GM18505 (cell line): ENCODE results near the gene KCNC1.

ENCODE experiments used
- ATAC-seq: cut with Tn5 transposase; IDR thresholded peaks from one replicate; pipeline ENCODE4 v1.9.1; 2021; ENCODE audit not compliant: unreplicated experiment
- POLR2A ChIP-seq: IDR thresholded peaks from 4 replicates; pipeline ENCODE4 v1.6.1; 2011; ENCODE audit warnings: borderline replicate concordance; ENCODE audit not compliant: insufficient read depth, insufficient read length; ENCODE audit errors: extremely low read depth

Gene KCNC1

DNA sequence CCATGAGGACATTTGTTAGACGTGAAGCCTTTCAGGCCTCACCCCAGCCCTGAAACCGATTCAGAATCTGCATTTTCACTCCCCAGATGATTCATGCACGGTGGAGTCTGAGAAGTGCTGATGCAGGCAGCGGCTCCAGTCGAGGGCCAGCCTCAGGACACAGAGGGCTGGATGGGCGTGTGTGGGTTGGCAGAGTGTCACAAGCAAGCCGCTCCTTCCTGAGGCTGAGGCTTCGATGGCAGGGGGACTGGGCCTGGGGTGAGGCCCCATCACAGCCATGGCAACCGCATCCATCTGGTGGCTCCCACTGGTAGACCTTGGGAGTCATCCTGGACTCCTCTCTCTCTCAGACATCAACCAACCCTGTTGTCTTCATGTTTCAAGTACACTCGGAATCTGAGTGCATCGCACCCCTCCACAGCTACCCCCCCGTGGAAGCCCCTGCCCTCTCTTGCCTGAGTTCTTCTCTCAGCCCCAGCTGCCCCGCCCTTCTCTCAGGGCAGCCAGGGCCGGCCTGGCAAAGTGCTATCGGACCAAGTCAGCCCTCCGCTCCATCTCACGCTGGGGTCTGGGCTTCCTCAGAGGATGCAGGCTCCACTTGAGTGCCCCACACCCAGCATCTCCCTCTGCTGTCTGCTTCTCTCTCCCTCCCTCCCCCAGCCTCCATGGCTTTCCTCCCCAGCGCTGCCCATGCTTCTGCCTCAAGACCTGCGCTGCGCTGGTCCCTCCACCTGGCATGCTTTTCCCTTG is 10.6 kb downstream of the KCNC1 start:
- TF ChIP-seq POLR2A: no peak
- no peak for ATAC-seq

DNA sequence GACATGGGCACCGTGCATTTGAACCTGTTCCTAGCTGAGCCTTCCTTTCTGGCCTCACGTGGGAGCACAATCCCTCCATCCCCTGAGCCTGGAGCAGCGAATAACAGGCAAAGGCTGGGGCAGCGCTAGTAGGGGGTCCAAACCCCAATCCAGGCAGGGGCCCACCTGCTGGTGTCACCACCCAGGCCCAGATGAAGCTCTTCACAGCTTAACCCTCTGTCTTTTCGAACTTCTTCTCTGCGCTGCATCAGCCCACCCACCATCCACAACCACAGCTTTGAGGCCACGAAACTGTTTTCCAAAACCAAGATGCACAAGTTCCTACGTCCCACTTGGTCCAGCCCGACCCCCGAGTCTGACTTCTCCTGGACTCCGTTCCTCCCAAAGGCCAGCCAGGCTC is 11.5 kb downstream of the KCNC1 start:
- no peak for TF ChIP-seq POLR2A
- no peak for ATAC-seq

DNA sequence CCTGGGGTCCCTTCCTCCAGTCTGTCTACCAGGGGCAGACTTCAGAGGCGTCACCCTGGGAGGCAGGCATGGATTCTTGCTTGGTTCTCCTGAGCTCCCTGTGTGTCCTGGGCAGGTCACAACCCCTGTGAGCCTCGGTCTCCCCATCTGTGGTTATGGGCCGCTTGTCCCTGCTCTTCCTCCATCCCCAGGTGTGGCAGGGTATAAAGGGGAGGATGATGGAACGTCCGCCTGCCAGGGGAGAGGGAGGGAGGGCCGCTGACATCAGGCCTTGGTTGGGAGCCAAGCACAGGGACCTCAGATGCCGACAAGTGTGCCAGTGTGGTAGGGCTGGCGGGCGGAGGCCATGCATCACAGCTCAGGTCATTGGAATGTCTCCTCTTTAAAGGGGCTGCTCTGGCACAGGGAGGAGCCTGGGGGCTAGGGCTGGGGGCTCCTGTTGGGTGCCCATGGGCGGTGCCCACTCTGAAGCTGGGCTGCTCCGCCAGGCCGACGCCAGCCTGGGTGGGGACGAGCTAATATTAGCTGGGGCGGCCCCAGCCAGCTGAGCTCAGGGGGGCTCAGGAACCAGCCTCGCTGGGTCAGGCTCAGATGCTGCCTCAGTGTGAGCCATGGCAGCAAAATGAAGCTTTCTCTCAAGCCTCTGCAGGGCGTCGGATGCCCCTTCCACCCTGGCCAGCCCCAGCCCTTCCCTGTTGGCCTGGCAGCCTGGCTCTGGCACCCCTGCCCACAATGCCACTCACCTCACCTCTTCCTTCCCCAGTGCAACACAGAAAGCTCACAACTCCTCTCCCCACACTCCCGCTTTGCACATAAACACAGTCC is 12.8 kb downstream of the KCNC1 start:
- no peak for ATAC-seq
- TF ChIP-seq POLR2A: no peak

- no peak for TF ChIP-seq POLR2A
- ATAC-seq: no peak
These were observed 13.5 kb downstream of the KCNC1 start for GRCh38 chr11:17748044-17748443.

DNA sequence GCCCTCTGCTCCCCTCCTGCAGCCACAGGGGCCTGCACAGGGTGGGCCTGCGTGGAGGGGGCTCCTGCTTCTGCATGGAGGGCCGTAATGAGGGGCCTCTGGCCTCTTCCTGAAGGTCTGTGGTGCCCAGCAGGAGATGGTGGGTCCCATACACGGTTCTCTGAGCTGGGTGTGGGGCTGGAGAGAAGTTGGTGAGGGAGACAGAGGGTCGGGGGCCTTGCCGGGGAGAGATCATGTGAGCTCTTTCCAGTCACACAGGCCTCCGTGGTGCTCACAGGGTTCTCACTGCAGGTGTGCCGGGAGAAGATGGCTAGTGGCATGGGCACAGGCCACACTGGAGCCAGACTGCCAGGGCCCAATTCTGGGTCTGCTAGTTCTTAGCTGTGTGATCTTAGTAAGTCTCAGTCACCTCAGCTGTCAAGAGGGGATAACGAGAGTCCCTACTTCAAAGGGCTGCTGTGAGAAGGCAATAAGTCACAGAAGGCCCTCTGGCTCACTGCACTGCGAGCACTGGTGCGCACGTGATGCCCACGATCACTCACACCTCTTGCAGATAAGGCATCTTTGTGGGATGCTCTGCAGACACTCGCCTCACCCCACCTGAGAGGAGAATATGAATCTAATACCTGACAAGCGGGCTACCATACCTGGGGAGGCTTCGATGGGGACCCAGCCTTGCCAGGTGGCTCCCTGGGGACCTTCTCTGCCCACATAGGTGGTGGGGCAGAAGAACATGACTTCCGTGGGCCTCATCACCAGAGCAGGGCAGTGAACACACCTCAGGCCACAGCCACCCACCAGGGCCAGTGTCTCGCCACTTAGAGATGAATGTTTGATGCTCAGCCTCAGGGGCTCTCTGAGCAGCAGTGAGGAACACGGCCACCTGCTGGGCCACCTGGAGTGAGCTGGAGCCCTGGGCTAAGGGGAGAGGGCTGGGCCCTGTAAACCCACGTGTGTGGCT is 14.5 kb downstream of the KCNC1 start:
- TF ChIP-seq POLR2A: no peak
- no peak for ATAC-seq

DNA sequence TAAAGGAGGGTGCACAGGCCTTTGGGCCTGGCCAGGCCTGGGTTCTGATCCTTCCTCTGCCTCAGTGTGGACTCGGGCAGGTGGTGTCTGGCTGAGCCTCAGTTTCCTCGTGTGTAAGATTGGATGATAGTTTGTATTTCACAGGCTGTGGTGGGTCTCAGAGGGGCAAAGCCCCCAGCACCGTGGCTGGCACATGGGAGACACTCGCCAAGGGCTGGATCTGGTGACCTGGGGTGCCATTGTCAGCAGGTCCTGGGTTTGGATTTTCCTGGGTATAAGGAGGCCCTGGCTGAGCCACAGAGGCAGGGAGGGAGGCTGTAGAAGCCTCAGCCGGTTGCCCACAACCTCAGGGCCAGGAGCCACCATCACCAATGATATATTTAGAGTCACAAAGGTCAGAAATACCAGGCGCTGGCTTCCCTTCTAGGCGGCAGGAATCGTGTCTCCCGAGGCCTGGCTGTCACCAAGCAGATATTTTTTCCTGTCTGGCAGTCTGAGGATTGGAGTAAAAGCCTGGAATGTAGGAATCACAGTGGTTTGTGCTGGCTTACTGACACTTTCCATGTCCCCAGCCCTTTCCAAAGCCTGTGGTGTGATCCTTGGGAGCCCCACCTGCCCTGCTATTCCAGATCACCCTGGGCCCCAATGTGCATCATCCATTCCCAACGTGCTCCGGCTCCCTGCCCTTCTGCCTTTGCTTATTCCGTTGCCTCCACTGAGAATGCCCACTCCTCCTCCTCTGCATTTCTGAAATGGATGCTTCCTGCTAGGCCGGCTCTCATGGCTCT is 15.6 kb downstream of the KCNC1 start:
- no peak for ATAC-seq
- TF ChIP-seq POLR2A: no peak

DNA sequence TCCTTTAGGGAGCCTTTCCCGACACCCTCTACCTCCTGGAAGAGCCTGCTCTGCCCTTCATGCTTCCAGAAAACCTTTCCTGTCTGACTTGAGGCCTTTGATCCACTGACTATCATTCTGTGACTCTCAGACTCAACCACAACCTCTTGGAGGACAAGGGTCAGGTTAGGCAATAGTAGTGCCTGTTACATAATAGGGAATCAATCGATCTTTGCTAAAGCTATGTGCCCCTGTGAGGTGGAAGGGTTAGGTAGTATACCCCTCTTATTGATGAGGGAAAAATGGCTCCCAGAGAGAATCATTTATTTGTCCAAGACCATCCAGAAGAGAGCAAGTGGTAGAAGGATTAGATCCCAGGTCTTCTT is 16.2 kb downstream of the KCNC1 start:
- no peak for TF ChIP-seq POLR2A
- ATAC-seq: no peak

- no peak for ATAC-seq
- no peak for TF ChIP-seq POLR2A
These were observed 17.0 kb downstream of the KCNC1 start for GRCh38 chr11:17751558-17751957.

- ATAC-seq: no peak
These were observed 17.6 kb downstream of the KCNC1 start for GRCh38 chr11:17752144-17752543.

DNA sequence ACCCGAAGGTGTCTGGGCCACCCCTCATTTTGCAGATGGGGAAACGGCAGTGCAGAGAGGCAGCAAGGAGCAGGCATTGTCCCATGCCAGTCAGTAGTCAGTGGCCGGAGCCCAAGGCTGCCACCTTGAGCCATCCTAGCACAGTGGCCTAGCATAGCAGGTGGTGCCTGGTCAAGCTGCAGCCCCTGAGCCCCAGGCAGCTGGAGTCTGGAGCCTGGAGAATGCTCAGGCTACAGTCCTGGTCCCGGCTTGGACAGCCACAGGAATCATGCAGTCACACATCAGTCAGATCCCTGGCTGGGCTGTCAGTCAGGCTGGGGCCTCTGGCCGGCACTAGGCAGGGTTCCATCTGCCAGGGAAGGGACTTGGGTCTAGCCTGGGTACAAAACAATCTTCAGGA is 18.6 kb downstream of the KCNC1 start:
- no peak for TF ChIP-seq POLR2A
- no peak for ATAC-seq

More at GRCh38 chr11:17752144-17752543, 17.6 kb downstream of the KCNC1 start:
- TF ChIP-seq POLR2A: no peak

GRCh38 chr11:17753641-17754040 is 19.1 kb downstream of the KCNC1 start:
- TF ChIP-seq POLR2A: no peak
- ATAC-seq: no peak

DNA sequence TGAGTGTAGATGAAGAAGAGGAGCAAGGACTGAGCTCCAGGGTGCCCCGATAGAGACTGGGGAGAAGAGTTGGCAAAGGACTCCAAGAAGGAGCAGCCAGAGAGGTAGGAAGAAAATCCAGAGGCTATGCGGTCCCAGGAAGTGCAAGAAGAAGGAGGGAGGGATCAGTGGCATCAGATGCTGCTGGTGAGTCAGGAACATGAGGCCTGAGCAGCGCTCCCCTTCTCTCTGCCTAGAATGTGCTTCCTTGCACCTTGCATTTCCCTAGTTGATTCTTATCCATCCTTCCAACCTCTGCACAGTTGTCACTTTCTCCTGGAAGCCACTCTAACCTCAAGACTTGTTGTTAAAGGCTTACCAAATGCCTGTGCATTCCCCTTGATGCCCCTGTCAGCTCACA is 21.3 kb downstream of the KCNC1 start:
- no peak for TF ChIP-seq POLR2A
- ATAC-seq: no peak
